GM12892 (cell line): ENCODE results near the gene UBP1.
"Not testable (repeated sequence)": the region's sequence is repeated elsewhere in the genome, so short reads cannot be mapped to it uniquely, and the experiment has no call there.

Experiments
- DNase-seq: peaks from one replicate; pipeline ENCODE4 v3.0.0; 2011; ENCODE audit not compliant: insufficient read length
- FAIRE-seq: peaks from 2 replicates; lab custom pipeline; 2011; peaks lifted over from hg19 to GRCh38; lab: Jason Lieb, UNC
- POLR2A ChIP-seq: IDR thresholded peaks from 2 replicates; pipeline ENCODE4 v1.6.1; 2011; ENCODE audit warnings: low read depth, low read length, control low read depth
- POLR2AphosphoS5 ChIP-seq: IDR thresholded peaks from 2 replicates; pipeline ENCODE4 v1.6.1; 2011; ENCODE audit warnings: low read depth, low read length, control low read depth
- TAF1 ChIP-seq: IDR thresholded peaks from 2 replicates; pipeline ENCODE4 v1.6.1; 2011; ENCODE audit warnings: low read depth, mild to moderate bottlenecking, control low read depth, low read length, borderline replicate concordance

The UBP1 gene

DNA sequence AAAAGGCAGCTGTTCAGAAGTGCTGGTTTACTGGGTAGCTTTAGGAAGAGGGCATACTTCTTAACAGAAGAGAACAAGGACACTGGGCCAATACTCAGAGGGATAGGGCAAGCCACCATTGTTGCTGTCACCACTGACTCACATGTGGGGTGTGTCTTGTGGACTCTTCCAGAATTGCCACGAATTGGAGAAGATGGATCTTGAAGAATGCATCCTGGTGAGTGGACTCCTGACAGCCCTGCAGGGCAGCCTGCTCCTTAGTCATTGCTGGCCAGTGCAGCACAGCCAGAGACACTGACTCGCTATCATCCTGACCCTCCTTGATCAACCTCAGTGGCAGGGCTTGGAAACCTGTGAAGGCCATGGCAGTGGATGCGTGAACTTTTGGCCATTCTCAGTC, 62.3 kb downstream of the UBP1 start:
- TF ChIP-seq POLR2A (no peak), TAF1 (no peak), POLR2AphosphoS5 (no peak)
- no peak for FAIRE-seq
- DNase-seq, result no peak

DNA sequence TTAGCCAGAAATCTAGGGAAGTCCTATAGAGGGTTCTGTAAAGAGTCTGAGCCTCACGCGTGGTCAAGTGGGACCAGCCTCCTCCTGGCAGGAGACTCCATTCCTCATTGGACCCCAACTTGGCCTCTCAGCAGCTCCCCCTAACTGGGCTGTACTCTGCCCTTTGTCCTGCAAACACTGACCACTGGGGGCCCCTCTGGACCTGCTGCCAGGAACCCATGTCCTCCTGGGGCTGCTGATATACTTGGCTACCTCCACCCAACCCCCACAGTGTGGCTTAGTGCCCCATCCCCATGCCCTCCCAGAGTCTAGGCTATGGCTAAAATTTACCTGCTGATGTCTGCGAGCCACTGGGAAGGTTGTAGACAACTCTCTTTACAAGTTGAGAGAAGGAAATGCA, 62.7 kb downstream of the UBP1 start:
- TF ChIP-seq POLR2AphosphoS5 (no peak), POLR2A (no peak), TAF1 (no peak)
- DNase-seq (no peak), FAIRE-seq (no peak)

DNA sequence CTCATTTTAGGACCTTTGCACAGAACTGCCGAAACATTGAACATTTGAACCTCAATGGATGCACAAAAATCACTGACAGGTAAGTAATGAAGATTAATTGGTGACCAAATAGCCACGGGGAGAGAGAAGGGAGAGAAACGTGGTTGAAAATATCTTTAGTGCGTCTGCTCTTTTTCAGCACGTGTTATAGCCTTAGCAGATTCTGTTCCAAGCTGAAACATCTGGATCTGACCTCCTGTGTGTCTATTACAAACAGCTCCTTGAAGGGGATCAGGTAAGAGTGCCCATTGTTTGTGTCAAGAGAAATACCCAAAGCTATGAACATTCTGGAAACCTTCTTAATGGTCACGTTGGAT, 67.1 kb downstream of the UBP1 start:
- TF ChIP-seq POLR2A, result no peak
- no peak for TF ChIP-seq POLR2AphosphoS5
- TF ChIP-seq TAF1, result no peak
- no peak for DNase-seq
- FAIRE-seq, result no peak

DNA sequence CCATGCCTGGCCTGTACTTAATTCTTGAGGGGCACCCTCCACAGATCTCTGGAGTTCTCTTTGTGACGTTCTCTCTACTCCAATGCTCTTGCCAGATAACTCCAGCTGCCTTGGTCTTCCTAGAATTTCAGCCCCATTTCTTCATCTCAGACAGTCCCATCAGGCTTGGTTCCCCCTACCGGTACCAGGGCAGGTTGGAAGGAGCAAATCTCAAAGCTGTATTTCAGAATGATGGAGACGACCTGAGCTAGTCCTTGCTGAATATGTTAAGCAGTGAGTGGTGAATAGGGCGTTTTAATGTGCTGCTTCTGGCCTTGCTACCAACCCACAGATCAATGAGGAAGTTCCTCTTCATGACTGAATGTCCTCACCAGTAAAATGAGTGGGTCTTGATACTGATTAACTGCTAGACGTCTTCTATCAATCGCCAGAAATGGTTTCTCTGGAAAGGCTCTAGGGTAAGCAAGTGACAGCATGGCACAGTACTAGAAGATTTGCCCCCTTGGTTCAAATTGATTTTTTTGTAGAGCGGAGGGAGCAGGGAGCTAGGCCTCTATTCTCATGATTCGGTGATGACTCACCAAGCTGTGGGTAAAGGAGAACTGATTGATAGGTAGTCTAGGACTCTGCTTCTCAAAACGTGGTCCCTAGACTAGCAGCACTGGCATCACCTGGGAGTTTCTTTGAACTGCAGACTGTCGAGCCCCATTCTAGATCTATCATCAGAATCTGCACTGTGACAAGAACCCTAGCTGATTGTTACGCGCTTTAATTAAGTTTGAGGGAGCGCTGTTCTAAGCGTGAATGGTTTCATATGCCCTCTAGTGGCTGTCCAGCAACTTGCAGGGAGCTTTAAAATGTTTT, 67.8 kb downstream of the UBP1 start:
- DNase-seq (peak; percentile 18), FAIRE-seq (peak; percentile 95)
- TF ChIP-seq POLR2AphosphoS5, result no peak
- no peak for TF ChIP-seq TAF1
- TF ChIP-seq POLR2A, result no peak

DNA sequence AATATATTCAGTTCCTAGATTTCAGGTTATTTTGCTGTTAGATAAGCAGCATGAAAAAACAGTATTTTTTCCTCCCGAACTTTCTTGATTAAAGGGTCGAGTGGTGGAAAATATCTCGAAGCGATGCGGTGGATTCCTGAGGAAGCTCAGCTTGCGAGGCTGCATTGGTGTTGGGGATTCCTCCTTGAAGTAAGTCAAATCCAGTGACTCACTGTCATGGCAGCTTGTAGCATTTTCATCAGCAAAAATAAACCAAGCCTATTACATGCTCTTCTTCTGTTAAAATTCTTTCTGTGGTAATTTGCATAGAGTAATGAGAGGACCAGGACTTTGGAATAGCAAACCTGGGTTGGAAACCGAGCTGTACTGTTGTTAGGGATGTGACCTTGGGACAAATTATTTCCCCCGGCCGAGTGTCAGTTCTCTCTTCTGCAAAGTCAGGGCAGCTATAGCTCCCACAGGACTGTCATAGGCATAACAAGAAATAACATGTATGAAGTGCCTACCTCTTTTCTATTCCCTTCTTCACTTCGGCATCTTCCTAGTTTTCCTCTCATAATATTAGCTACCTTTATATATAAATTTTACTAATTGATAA, 75.6 kb downstream of the UBP1 start:
- FAIRE-seq (no peak), DNase-seq (no peak)
- TF ChIP-seq TAF1, result no peak
- TF ChIP-seq POLR2AphosphoS5, result no peak
- no peak for TF ChIP-seq POLR2A

DNA sequence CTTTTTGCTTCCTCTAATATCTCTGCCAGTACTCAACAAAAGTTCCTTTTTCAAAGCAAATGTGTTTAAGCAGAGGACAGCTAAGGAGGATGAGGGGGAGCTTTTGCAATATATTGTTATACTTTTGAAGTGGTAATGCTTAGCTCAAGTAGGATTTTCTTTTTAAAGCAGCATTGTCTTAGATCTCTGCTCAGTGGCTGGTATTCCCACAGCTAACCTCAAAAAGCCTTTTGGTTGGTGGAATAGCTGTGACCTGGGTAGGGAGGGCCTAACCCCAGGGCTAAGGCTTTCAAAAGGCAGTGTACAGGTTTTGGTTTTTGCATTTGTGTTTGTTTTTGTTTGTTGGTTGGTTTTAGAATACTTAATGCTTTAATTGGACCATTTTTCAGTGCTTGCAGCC, 76.1 kb downstream of the UBP1 start:
- TF ChIP-seq TAF1 (no peak), POLR2AphosphoS5 (no peak), POLR2A (no peak)
- DNase-seq (no peak), FAIRE-seq (no peak)

DNA sequence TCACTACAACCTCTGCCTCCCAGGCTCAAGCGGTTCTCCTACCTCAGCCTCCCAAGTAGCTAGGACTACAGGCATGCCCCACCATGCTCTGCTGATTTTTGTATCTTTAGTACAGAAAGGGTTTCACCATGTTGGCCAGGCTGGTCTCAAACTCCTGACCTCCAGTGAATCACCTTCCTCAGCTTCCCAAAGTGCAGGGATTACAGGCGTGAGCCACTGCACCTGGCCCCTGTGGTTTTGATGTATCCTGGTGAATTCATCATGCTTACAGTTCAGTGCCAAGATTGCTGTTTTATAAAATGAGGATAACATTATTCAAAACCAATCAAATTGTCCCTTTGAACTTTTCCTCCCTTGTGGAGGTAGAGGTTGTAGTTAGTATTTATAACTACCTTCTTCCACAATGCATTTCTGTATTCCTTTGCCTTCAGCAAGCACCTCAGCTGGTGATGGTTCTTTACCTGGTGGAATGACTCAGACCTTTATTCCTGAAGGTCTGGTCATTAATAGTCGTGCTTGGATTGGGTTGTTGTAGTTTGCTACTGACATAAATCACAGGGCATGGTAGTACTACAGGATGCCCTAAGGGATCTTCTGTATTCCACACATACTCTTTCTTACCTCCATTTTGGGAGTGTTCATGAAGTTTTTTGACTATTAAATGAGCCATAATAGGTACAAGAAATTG, 76.9 kb downstream of the UBP1 start:
- TF ChIP-seq POLR2AphosphoS5 (no peak), POLR2A (no peak), TAF1 (no peak)
- FAIRE-seq (no peak), DNase-seq (no peak)

DNA sequence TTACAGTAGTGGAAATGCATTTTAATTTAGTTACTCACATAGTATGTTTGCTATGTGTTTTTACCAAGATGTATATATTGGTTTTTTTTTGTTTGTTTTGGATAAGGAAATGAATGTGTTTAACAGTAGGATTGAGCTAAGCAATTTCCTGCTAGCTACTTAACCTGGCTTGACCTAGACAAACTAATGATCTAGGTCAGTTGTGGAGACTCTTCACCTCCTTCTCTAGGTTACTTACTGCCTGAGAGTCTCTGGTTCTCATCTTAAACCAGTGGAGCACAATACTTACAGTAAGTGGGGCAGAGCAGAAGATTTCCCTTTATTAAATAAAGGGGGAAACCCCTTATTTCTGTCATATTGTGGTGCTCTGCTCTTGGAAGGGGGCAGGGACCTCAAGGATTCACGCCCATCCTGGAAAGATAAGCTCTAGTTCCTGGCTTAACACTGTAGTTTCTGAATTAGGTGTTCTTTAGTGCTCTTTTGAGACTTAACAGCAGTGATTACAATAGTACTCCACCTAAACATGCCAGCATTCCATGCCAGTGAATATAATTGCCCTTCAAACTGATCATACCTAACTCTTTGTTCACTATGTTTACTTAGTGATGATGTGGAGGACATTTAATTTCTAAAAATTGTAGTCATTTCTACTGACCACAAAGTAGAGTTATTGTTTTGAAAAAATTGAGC, 79.9 kb downstream of the UBP1 start:
- no peak for FAIRE-seq
- DNase-seq, result no peak
- TF ChIP-seq POLR2A, result no peak
- TF ChIP-seq POLR2AphosphoS5, result no peak
- no peak for TF ChIP-seq TAF1

DNA sequence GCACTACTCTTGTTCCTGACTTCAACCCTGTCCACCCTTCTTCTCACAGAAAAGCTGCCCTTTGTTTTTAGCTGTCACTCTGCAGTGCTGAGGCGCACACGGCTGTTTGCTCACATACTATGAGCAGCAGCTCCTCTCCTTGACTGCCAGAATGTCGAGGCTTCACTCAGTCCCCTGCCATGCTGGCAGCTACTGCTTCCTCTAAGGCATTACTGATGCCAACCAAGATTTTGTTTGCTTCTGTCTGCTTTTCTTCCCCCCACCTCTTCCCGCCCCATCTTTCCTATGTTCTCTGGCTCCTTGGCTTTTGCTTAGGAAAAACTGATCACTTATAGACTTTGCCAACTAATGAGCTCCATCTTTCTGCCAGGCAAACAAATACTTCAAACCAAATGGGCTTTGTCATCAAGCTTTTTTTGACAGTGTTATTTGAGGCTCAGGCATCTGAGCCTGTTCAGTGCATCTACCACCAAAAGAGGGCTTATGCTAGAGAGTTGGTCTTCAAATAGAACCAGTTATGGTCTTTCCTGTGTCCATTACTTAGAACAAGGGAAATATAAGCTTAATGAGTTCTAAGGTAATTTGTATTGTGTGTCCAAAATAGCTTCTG, 81.9 kb downstream of the UBP1 start:
- no peak for TF ChIP-seq POLR2A
- TF ChIP-seq POLR2AphosphoS5, result no peak
- no peak for TF ChIP-seq TAF1
- FAIRE-seq (no peak), DNase-seq (no peak)

DNA sequence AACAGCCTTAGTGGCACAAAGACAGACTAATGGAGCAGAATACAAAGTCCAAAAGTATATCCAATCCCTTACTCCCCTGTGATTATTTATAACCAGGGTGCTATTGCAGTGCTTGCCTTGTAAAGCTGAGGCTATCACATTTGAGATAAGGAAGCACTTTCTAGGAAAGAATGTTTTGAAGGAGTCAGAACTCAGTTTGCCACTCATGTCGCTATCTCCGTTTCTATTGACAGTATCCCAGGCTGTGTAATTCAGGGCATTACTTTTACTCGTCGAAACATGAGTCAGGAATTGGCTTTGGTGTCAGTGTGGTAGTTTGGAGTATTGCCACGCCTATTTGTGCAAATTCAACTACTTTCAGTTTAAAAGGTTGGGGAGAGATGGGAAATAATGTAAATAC, 84.6 kb downstream of the UBP1 start:
- DNase-seq (no peak), FAIRE-seq (no peak)
- TF ChIP-seq TAF1 (no peak), POLR2A (no peak), POLR2AphosphoS5 (no peak)

DNA sequence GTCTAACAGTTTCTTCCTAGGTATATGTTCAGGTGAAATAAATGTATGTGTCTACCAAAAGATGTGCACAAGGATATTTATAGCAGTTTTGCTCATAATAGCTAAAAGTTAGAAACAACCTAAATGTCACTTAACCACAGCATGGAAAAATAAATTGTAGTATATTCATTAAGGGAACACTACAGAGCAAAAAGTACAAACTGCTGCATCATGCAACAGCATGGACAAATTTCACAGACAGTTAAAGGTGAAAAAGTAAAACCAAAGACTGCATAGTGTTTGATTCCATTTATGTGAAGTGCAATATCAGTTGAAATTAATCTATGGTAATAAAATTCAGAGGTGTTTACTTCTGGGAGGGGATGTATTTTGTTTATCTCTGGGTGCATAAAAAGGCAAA, 100.4 kb downstream of the UBP1 start:
- no peak for FAIRE-seq
- TF ChIP-seq TAF1, result no peak
- TF ChIP-seq POLR2A, result no peak
- DNase-seq, result no peak

DNA sequence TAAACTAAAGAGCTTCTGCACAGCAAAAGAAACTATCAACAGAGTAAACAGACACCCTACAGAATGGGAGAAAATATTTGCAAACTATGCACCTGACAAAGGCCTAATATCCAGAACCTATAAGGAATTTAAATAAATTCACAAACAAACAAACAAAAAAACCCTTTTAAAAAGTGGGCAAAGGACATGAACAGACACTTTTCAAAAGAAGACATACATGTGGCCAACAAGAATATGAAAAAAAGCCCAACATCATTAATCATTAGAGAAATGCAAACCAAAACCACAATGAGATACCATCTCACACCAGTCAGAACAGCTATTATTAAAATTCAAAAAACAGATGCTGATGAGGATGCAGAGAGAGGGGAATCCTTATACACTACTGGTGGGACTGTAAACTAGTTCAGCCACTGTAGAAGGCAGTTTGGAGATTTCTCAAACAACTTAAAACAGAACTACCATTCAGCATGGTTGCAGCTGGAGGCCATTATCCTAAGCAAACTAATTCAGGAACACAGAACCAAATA, 101.2 kb downstream of the UBP1 start:
- FAIRE-seq, DNase-seq: not testable (repeated sequence)
